Measurements from ENCODE around the gene TRNP1. TPM values are rescaled to one million over a fixed set of nuclear protein-coding genes. Genes with fewer than 3 reads are reported as not detected.

The TRNP1 gene
- total and polyA plus RNA-seq, 10 of the 15 experiments (the other 5 are each of a cell fraction or from before 2014, with no cell fraction given) = 0.13 TPM; not detected in 9

GRCh38 chr1:26953374-26953773 is 40.1 kb upstream of the TRNP1 start (continued):
- no peak for TF ChIP-seq NKRF (conservative IDR thresholded peaks at IDR 0.05)

- ATAC-seq = no peak
These were observed 37.2 kb upstream of the TRNP1 start for GRCh38 chr1:26956321-26956720.

More at GRCh38 chr1:26956321-26956720, 37.2 kb upstream of the TRNP1 start:
- no peaks in the 10 kb centered on the region for H4K20me1 ChIP-seq (ENCODE audit: control insufficient read depth, insufficient read depth)
- no peaks in the 10 kb centered on the region for H3K4me1 ChIP-seq (ENCODE audit: control insufficient read depth, insufficient read depth, low read length)
- H3K4me3 ChIP-seq = no peak overlapping the region
- TF ChIP-seq CTCF (IDR thresholded peaks at IDR 0.05 in 2 of 3, conservative IDR thresholded peaks at IDR 0.05 in 1 of 3; ENCODE audit: control insufficient read depth in 2 of 3, extremely low read depth in 1 of 3, insufficient read depth in 1 of 3, low read depth in 3 of 3, low read length in 3 of 3) (no peak), ZNF217 (IDR thresholded peaks at IDR 0.05) (no peak), MYB (IDR thresholded peaks at IDR 0.05; ENCODE audit: borderline replicate concordance, low read depth, low read length) (no peak), NR2C1 (IDR thresholded peaks at IDR 0.05) (no peak), ZNF687 (IDR thresholded peaks at IDR 0.05) (no peak)
- ChIA-PET RAD21 (ENCODE audit: unreplicated experiment) (no interaction called here), SMC1A (ENCODE audit: uncharacterized antibody, unreplicated experiment) (no interaction called here), CTCF (no interaction called here), POLR2A (no interaction called here)
- H3K27ac ChIP-seq (ENCODE audit: control insufficient read depth, insufficient read depth) = no peak overlapping the region
- H3K79me2 ChIP-seq (ENCODE audit: control insufficient read depth, insufficient read depth, low read length) = no peaks in the 10 kb centered on the region
- no peaks in the 10 kb centered on the region; the same call in 2 of the 3 replicates for H3K9me3 ChIP-seq (replicated peaks; ENCODE audit: control insufficient read depth, insufficient read depth, low read length)
- intact Hi-C loops (cut with micrococcal nuclease; ENCODE audit: unreplicated experiment) = no loop called here
- H2AFZ ChIP-seq (ENCODE audit: control insufficient read depth, low read depth, low read length) = no peak overlapping the region
- H3K36me3 ChIP-seq (ENCODE audit: control insufficient read depth in 2 of 2, insufficient read depth in 2 of 2, low read length in 1 of 2) = no peaks in the 10 kb centered on the region
- H3K27me3 ChIP-seq (replicated peaks in 1 of 2; ENCODE audit: control insufficient read depth in 2 of 2, insufficient read depth in 2 of 2, low read length in 1 of 2) = peaks cover 6 to 7% of the 10 kb centered on the region in 2 experiments
- BruUV-seq (replicated peaks) = no TSS peak
- FAIRE-seq = no peak
- no peak overlapping the region for H3K9ac ChIP-seq (ENCODE audit: control insufficient read depth, insufficient read depth, low read length)
- in situ Hi-C loops (cut with MboI) = no loop called here
- no peak for DNase-seq (ENCODE audit: low read depth, low spot score)
- WGBS (ENCODE audit: insufficient coverage, insufficient replicate concordance, low lambda C conversion rate, missing lambda C conversion rate) = 11% methylated on average over 3 of the region's 3 CpGs
- H3K4me2 ChIP-seq (ENCODE audit: control insufficient read depth, insufficient read depth) = no peak overlapping the region

Data from GM12878 (cell line).